ENCODE data around the gene ATG16L2. TPM values are rescaled to one million over a fixed set of nuclear protein-coding genes. Genes with fewer than 3 reads are reported as not detected.

Gene ATG16L2
- 51.0 TPM for total RNA-seq (ENCODE audit: unreplicated experiment)
- long read RNA-seq, partial matches to known transcripts = 7 of 13 reads
- long read RNA-seq, other reads (novel, unspliced or antisense) = 4 of 13 reads

- Mint-ChIP-seq H3K4me3 (ENCODE audit: unreplicated experiment) (peak within 1 kb of the TSS; percentile 96), H3K27ac (ENCODE audit: unreplicated experiment) (peak within 1 kb of the TSS; percentile 88), H3K4me1 (ENCODE audit: unreplicated experiment) (peaks cover 21% of the 10 kb centered on the region), H3K27me3 (ENCODE audit: unreplicated experiment) (peaks cover 6% of the 10 kb centered on the region), H3K9me3 (ENCODE audit: unreplicated experiment) (no peaks in the 10 kb centered on the region), H3K36me3 (ENCODE audit: low read depth, unreplicated experiment) (peaks cover 23% of the 10 kb centered on the region)
- DNase-seq (ENCODE audit: low spot score) = peak; percentile 90
- TF ChIP-seq CTCF (IDR thresholded peaks at IDR 0.05; ENCODE audit: unreplicated experiment) = peak; percentile 32
Observed at GRCh38 chr11:72814286-72815109, at the start of gene ATG16L2. TSS of gene ATG16L2 (plus strand) at chr11:72814411. CDS start at chr11:72814446, 35 bp downstream.

DNA sequence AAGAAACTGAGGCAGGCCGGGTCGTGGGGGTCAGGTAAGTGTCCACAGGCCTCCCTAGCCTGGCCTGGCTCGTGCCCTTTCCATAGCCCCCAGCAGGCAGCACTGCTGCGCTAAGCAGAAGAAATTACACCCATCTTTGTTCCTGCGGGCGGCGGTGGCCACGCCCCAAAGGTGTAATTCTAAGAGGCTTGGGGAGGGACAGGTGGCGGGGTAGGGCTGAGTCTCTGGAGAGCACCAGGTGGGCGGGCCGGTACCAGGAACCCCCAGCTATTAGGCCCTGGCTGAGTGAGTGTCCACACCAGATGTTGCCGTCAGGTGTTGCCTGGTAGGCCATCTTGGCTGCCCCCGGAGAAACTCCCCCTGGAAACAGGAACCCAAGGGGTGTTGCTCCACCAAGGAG, 49.7 kb upstream of the ATG16L2 start:
- no peaks in the 10 kb centered on the region for H3K36me3 Mint-ChIP-seq (ENCODE audit: low read depth, unreplicated experiment)
- no peaks in the 10 kb centered on the region for H3K9me3 Mint-ChIP-seq (ENCODE audit: unreplicated experiment)
- H3K27ac Mint-ChIP-seq (ENCODE audit: unreplicated experiment) = no peak overlapping the region
- peaks cover 7% of the 10 kb centered on the region for H3K27me3 Mint-ChIP-seq (ENCODE audit: unreplicated experiment)
- TF ChIP-seq CTCF (IDR thresholded peaks at IDR 0.05; ENCODE audit: unreplicated experiment) = no peak
- no peak overlapping the region for H3K4me3 Mint-ChIP-seq (ENCODE audit: unreplicated experiment)
- no peaks in the 10 kb centered on the region for H3K4me1 Mint-ChIP-seq (ENCODE audit: unreplicated experiment)
- DNase-seq (ENCODE audit: low spot score) = no peak

DNA sequence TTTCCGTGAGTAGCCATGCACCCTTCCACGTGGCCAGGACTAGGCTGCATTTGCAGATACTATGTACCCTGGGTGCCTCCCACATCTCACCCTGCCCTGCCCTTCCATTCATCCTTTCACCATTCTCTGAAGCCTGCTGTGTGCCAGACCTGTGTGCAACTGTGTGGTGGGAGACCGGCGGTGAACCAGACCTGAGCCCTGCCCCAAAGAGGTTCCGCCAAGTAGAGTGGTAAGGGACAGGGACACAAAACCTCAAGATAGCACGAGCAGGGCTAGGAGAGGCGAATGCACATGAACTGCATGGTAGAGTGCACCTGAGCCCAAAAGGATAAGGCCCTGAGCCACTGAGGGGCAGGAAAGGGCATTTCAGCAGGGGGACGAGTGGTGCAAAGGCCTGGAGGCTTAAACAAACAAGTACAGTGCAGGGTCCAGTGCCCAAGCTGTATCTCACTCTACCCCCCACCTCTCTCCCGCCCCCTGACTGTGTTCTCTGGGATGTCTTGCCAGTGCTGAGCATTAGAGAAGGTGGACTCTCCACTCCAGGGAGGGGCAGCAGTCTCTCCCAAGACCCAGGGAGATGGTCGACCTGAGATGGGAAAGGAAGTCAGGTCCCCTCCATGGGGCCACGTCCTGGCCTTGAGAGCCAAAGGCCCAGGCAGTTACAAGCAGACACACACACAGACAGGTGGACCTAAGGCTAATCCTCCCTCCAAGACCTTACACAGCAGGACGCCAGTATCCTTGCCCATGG, 47.9 kb upstream of the ATG16L2 start:
- H3K27me3 Mint-ChIP-seq (ENCODE audit: unreplicated experiment) = peaks cover 9% of the 10 kb centered on the region
- H3K36me3 Mint-ChIP-seq (ENCODE audit: low read depth, unreplicated experiment) = no peaks in the 10 kb centered on the region
- no peak overlapping the region for H3K4me3 Mint-ChIP-seq (ENCODE audit: unreplicated experiment)
- H3K4me1 Mint-ChIP-seq (ENCODE audit: unreplicated experiment) = no peaks in the 10 kb centered on the region
- no peak for TF ChIP-seq CTCF (IDR thresholded peaks at IDR 0.05; ENCODE audit: unreplicated experiment)
- H3K27ac Mint-ChIP-seq (ENCODE audit: unreplicated experiment) = no peak overlapping the region
- no peak for DNase-seq (ENCODE audit: low spot score)
- no peaks in the 10 kb centered on the region for H3K9me3 Mint-ChIP-seq (ENCODE audit: unreplicated experiment)

DNA sequence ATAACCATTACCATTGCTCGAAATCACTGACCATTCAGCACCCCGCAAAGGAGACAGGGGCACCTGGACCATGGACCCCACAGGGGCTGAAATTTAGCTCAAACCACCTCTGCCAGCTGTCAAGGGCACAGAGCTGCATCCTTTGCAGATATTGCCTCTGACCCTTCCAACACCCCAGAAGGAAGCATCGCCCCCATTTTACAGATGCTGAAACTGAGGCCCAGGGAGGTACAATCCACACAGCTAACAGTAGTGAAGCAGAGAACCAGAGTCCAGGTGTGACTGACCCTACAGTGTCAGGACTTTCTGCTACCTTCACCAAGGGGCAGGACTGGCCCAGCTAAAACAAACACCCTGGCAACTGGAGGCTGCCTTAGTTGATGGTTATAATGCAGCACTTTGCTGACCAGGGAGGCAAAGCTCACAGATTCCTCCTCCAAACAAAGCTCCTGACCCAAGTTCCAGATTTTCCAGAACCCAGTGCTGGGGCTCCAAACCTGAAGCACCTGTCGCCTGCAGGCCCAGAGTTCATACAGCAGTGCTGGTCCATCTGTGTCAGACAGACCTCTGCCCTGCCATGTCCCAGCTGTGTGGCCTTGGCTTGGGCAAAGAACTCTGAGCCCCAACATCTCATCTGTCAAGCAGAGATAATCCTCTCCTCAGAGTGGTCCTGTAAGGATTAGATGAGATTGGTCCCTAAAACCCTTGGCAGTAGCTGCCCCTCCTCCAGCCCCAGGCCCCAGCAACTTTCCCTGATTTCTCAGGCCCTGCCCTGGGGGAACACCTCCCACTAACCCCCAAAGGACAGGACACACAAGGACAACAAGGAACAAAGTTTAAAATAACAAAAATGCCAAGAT, 46.8 kb upstream of the ATG16L2 start:
- H3K36me3 Mint-ChIP-seq (ENCODE audit: low read depth, unreplicated experiment) = peaks cover 3% of the 10 kb centered on the region
- H3K4me3 Mint-ChIP-seq (ENCODE audit: unreplicated experiment) = no peak overlapping the region
- DNase-seq (ENCODE audit: low spot score) = no peak
- H3K27me3 Mint-ChIP-seq (ENCODE audit: unreplicated experiment) = peaks cover 13% of the 10 kb centered on the region
- no peak for TF ChIP-seq CTCF (IDR thresholded peaks at IDR 0.05; ENCODE audit: unreplicated experiment)
- H3K9me3 Mint-ChIP-seq (ENCODE audit: unreplicated experiment) = no peaks in the 10 kb centered on the region
- H3K27ac Mint-ChIP-seq (ENCODE audit: unreplicated experiment) = no peak overlapping the region
- no peaks in the 10 kb centered on the region for H3K4me1 Mint-ChIP-seq (ENCODE audit: unreplicated experiment)

Measured in endothelial cell (in vitro differentiated cells).